Inferior parietal cortex (tissue), 1 donor: ENCODE measurements around the gene BCL2.
A peak's percentile ranks its signal among the peaks of the same experiment; 100 is the strongest.

Source experiments
- DNase-seq: peaks from one replicate; pipeline ENCODE4 v3.0.0-alpha.2; 2016; ENCODE audit errors: extremely low spot score

The BCL2 gene

DNA sequence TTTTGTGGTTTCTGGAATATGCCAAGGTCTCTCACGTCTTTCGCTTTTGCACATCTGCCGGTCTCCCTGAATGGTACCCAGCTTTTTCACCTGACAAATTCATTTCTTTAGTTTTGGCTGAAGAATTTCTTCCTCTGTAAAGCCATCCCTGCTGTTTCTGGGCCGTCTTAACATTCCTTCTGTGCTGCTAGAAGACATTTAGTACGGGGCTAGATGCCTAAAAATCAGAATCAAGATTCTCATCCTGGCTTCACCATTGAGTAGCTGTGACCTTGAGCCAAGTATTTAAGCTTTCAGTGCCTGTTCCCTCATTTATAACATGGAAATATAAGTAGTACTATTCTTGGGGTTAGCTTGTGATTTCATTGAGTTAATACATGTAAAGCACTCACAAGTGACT is 6.4 kb upstream of the BCL2 start:
- DNase-seq, result no peak

DNA sequence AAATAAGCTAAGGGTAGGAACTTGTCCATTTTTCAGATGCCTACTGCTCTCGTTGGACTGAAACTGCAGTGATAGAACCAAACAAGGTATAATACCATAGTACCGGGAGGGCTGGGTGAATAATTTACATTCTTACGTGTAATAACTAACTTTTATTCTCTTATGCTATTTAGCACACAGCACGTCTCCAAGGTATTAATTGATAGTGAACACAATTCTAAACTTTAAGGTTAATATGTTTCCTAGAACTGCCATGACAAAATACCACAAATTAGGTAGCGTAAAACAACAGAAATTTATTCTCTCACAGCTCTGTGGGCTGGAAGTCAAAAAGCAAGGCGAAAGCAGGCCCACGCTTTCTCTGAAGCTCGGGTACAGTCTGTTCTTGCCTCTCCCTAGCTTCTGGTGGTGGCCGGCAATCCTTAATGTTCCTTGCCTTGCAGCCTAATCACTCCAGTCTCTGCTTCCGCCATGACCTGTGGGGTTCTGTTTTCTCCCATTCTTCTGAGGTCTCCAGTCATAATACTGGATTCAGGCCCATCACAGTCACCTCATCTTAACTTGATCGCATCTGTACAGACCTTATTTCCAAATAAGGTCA is 5.6 kb upstream of the BCL2 start:
- DNase-seq, result no peak

DNA sequence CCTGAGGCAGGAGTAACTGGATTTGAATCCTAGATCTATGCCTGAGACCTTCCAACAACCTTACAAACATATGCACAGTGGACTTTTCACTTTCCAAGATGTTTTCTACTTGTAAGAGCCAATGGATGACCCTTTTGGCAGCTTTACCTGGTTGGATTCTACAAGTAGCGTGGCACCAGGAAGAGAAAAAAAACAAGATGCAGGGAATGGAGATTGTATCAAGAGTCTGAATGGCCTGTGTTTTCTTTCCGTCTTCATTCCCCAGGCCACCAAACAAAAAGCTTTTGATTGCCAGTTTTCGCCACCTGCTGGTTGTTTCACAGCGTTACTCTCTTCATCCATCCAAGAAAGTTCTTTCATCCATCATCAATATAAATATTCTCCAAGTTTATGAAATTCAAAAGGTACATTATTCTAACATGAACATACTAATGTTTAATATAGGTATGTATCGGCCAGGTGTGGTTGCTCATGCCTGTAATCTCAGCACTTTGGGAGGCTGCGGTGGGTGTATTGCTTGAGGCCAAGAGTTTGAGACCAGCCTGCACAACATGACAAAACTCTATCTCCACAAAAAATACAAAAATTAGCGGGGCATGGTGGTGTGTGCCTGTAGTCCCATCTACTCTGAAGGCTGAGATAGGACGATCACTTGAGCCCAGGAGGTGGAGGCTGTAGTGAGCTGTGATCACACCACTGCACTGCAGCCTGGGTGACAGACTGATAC is 3.5 kb upstream of the BCL2 start:
- peak; percentile 91 for DNase-seq

DNA sequence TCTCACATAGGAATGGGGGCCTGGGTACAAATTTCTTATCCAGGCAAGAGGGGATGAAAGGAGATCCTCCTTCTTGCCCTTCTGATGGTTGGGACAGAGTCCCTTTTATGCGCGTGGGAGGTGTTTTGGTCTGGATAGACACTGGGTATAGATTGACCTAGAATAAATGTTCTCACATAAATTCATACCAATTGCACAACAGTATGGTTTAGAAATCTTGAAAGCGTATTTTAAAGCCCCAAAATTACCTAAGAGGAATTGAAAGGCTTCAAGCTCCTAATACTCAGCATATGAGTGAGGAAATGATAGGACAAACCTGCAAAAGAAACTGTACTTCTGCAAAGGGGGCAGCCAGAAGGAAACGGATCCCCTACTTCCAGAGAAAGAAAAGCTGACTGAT is 2.6 kb upstream of the BCL2 start:
- no peak for DNase-seq

DNA sequence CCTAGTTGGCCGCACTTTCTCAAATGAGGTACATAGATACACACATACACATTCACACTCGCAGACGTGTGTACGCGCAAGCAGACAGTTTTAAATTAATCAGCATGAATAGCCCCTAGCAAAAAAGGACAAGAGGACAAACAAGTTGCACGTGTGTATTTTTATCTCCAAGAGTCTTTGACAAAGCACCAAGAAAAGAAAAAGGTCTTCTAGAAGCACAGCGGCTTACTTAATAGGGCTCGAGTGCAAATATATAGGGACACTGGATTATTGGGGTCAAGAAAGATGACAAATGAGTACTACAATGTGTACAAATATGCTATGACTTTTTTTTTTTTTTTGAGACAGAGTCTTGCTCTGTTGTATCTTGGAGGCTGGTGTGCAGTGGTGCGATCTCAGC is 1.7 kb upstream of the BCL2 start:
- DNase-seq, result no peak

DNA sequence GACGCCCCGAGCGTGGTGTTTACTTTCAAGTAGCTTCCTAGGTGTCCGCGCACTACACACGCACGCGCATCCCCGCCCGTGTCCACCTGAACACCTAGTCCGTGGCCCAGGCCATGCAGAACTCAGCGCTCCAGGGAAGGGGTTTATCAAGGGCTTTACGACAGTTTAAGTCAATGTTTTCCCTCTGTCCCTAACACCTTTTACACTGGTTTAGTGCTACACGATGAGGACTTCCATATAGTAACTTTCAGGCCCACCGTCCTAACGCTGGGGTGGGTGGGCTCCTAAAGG is 1.4 kb upstream of the BCL2 start:
- DNase-seq, result no peak

DNA sequence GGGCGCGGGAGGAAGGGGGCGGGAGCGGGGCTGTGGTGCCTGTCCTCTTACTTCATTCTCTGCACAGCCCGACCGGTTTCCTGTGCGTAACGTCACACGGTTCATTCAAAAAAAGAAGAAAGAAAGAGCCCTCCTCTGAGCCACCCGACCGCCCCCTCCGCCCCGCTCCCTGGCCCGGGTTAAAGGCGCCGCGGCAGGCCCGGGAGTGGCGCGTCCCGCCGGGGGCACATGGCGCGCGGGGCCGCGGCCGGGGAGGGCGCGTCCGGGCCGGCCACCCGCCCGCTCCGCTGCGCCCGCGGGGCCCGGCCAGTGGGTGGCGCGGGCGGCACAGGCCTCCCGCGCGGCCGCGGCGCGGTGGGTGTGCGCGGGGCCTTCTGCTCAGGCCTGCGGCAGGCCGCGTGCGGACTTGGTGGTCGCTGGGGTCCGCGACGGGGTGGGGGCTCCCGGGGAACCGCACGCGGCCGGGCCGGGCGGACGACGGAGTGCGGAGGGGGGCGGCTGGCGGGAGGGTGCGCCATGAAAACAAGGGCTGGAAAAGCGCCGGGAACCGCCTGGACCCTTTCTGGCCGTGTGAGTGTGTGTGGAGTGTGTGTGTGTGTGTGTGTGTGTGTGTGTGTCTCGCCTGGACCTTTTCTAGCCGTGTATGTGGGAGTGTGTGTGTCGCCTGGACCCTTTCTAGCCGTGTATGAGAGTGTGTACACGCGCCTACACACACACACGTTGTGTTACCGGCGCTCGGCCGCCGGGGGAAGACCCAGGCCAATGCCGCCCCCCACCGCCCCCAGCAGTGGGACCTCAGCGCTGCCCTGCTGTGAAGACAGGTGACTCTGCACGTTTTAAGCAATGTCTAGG is 780 bp upstream of the BCL2 start:
- DNase-seq, result peak; percentile 73

DNA sequence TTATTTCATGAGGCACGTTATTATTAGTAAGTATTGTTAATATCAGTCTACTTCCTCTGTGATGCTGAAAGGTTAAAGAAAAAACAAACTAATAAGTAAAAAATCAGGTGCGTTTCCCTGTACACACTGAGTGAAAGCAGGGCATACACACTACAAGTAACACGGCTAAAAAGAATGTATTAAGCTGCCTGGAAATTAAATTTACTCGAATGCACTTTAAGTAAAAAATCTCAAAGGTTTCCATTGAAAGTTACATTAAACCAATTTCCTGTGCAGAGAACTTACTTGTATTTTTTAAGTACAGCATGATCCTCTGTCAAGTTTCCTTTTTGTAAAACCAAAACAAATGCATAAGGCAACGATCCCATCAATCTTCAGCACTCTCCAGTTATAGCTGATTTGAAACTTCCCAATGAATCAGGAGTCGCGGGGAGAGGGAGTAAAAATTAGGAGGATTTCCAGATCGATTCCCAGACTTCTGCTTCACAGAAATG is 633 bp downstream of the BCL2 start:
- DNase-seq, result no peak

DNA sequence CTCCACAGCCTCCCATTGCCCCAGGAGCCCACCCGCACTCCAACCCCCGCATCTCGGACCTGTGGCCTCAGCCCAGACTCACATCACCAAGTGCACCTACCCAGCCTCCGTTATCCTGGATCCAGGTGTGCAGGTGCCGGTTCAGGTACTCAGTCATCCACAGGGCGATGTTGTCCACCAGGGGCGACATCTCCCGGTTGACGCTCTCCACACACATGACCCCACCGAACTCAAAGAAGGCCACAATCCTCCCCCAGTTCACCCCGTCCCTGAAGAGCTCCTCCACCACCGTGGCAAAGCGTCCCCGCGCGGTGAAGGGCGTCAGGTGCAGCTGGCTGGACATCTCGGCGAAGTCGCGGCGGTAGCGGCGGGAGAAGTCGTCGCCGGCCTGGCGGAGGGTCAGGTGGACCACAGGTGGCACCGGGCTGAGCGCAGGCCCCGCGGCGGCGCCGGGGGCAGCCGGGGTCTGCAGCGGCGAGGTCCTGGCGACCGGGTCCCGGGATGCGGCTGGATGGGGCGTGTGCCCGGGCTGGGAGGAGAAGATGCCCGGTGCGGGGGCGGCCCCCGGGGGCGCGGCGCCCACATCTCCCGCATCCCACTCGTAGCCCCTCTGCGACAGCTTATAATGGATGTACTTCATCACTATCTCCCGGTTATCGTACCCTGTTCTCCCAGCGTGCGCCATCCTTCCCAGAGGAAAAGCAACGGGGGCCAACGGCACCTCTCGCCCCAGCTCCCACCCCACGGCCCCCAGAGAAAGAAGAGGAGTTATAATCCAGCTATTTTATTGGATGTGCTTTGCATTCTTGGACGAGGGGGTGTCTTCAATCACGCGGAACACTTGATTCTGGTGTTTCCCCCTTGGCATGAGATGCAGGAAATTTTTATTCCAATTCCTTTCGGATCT is 1.3 kb downstream of the BCL2 start:
- DNase-seq, result no peak

DNA sequence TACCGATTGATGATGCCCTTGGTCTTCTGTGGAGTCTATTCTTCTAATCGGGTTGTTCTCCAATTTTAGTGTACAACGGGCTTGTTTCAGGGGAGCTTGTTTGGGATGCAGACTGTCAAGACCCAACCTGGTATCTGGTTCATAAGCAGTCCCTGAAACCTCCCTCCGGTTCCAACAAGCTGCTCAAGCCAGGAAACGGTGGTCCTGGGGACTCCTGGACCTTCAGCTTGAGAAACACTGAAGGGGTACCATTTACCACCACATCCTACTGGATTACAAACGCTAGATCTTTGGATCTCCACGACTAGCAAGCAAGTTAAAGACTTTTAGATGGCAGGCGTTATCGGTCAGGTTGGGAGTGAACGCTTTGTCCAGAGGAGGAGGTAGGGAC is 2.0 kb downstream of the BCL2 start:
- DNase-seq, result no peak

DNA sequence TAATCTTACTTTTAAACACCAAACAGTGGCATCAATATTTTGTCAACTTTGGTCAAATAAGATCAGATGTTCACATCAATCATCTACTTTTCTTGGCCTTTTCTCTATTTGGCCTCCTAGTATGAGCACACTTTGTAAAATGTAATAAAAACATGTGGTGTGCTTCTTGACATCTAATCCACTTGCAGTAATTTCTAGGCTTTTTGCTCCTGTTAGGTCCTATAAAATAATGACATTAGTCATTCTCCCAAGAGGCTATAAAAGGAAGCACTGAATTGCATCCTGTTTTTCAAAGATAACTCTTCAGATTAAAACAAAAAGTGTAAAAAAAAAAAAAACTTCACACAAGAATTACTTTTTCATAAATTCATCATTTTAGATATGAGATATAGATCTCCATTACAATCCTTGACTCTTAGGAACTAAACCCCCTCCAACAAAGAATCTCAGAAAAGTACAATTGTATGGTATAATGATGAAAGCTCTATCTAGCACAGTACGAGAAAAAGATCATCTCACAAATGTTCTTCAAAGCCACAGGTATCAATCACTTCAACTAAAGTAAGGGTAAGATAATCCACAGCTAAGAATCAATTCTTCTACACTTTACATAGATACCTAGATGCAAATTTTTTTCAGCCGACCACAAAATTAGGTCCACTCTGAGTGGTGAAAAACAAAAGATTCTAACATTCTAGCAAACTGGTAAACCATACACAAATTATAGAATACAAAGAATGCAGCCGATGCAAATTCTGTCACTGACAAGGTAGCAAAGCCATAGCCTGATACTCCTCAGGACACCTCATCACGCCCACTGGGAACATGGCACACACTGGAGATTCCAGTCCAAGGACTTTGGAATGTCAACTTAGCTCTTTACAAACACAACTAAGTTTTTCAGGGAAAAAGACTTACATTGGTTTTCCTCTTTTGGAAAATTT is 2.7 kb downstream of the BCL2 start:
- no peak for DNase-seq

DNA sequence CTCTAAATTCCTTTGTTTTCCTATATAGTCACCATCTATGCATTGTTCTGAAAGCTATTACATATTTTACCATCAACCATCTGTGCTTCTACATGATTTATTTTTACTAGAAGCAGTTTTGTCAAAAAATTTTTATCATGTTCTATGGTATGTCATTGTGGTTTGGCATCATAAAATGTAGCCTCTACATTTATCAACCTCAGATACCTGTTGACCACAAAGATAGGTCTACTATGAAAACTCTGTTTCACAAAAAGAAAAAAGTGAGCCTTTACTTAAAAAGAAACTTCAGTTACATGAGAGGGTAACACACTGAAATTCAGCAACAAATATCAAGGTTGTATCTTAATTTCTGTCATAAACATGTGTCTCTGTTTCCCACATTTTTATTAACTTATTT is 3.7 kb downstream of the BCL2 start:
- DNase-seq, result no peak

DNA sequence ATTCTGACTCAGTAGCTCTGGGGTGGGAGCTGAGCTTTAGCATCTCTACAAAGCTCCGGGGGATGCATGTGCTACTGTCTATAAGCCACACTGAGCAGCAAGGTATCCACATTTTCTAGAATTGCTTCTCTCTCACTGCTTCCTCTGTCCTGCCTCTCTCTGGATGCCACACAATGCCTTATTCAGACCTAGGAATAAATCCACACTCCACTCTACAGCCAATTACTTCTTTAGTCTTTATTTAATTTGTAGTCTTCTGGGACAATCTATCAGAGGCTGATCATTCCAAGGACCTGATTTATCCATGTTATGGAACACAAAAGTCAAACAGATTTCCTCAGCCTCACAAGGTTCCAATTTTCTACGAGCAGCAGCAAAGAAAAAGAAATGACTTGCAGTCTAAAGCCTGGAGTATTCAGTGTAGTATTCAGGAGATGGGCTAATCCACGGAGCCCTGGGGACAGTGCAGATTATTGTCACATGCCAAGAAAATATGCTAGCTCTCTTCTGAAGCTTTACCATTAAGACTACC is 4.4 kb downstream of the BCL2 start:
- no peak for DNase-seq

DNA sequence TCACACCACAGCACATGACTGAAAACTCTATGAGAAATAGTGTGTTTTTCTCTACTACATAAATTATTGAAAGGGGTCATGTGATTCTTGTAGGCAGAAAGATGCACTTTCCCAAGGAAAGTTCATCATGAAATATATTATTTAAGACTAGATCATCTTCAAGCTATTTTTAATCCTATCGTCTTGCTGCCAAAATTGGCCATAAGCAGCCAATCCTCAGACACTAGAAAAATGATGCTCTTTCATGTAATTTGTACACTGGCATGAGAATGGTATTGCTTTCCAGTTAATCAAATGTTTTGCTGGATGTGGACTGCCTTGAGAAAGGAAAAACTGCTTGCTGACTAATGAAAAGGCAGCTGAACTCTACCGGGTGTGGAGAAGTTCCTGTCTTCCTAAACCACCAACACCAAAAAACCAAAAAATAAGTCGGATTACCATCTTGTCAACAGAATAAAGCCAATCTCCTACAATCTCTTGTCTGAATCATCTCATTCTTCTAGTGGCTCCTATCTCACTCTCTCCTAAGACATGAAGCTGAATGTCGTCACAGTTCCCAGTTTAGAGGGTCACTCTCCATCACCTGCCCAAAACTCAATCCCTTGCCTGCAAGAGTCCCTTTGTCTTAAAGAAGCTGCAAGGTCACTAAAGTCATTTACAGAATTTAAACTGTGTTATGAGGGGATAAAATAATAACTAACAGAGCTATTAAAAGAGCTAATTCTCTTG is 5.3 kb downstream of the BCL2 start:
- DNase-seq, result no peak

DNA sequence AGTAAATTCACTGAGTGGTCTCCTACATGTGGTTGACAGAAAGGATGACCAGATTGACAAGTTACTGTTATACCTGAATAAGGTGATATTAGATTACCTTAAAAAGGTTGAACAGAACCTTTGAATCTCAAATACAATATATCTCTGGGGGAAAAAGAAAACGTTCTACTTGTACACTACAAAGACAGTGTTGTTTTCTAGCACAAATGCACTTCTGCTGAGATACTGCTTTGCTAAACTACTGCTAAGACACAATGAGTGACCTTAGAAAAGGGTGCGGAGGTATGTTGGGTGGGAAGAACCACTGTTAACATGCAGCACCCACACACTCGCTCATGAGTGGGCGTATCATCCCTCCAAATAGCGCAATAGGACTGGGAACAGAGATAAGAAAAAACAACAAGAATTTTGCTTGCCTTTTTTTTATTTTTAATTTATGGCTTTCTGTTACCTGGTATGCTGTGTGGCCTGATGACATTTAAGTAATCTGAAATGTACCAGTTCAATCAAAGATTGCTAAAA is 6.1 kb downstream of the BCL2 start:
- no peak for DNase-seq

DNA sequence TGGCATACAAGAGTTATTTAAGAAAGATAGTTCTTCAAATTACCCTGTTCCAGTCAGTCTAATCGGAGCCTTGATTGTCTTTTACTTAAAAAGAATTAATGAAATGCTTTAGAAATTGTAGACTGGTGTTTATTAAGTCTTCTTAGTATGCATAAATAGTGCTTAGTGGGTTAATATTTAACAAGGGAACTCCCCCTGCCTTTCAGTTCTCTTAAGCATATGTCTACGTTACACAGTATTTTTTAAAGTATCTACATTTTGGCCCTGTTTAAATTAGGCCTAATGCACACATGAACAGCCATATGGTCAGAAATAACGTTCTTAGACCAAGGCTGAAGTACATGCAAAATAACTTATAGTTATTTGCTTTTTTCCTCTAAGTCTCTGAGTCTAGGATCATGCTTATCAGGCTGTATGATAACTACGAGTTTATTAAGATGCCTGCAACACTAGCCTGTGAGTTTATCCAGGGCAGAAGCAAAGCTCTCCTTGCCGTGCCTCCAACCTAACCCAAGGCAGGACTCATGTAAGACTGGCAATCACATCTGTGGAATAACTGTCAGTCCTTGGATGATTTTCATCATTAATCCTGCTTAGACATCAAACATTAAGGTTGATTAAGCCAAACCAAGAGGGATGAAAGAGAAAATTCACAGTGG is 6.7 kb downstream of the BCL2 start:
- DNase-seq, result no peak

DNA sequence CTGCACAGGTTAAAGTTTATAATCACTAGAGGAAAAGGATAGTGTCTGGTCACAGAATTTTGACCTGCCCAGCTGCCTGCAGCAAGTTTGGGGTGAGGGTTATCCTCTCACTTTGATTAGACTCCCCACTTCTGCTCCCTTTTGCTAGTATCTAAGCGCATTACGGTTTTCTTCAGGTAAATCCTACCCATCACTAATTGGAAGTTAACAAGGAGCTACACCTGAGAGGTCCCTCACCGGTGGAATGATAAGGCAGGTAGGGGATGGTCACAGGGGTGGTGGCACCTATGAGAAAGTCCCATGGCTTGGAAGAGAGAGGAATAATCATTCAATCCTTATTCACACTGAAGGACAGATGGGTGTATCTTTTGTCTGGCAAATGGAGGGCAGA is 7.6 kb downstream of the BCL2 start:
- no peak for DNase-seq

DNA sequence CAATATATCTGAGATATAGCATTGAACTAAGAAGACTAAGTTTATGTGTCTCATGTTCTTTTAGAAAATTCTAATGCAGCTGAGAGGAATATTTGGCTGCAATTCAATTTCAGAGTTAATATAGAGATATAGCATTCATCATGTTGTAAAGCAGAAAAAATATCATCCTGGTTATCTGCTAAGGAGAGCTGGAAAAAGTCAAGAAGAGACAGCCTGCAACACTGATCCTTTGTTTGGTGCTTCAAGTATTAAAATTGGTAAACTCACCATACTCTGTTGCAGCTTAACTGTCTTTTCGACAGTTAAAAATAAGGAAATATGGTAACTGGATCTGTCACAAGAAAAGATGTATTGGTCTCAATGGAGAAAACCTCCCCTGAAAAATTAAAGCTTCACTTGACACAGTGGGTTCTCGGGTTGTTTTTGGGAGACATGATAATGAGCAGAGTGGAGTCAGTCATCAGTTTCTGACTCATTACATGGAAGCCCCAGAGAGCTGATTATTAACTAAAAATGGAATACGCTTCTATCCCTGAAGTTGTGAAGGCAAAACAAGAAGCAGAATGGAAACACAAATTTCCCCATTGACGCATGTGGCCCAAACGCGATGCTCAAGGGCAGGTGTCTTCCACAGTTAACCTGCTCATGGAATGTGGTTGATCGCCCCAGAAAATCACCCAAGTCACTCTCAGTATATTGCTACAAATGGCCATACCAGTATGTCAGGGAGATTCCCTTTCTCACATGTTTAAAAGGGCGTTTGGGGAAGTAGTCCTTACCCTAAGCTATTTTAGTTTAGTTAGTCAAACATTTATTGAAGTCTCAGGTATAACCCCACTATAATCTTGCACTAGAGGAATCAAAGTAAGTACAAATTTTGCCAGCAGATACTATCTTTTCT is 8.2 kb downstream of the BCL2 start:
- DNase-seq, result no peak
